Gastrocnemius medialis (tissue), 4 donors: Measurements from ENCODE around the gene CREB1. TPM values are rescaled to one million over a fixed set of nuclear protein-coding genes. Genes with fewer than 3 reads are reported as not detected.
A peak's percentile ranks its signal among the peaks of the same experiment; 100 is the strongest.

Source experiments
- ATAC-seq, 2 donors: fragments of 150-250 bp; one replicate each; pipeline ENCODE4 v1.9.1; 2016
- DNase-seq, 2 donors: peaks; one replicate each; pipeline ENCODE4 v3.0.0-alpha.2; 2019
- H3K27ac ChIP-seq, 4 donors: fragments of 200-600 bp; sonication (generic); 1 replicate in 1 of 4; 2 replicates in 3 of 4; pipeline ENCODE4 v1.5.1; 2016 to 2018; ENCODE audit warnings: mild to moderate bottlenecking in 2 of 4, moderate library complexity in 1 of 4
- H3K27me3 ChIP-seq, 3 donors: fragments of 200-600 bp; sonication (generic) in 2 of 3; 1 replicate in 1 of 3; 2 replicates in 2 of 3; pipeline versions ENCODE4 v1.5.1 to v1.6.0; 2016 to 2019; ENCODE audit warnings: mild to moderate bottlenecking in 1 of 3, moderate library complexity in 1 of 3
- H3K36me3 ChIP-seq, 2 donors: fragments of 200-600 bp; sonication (generic) in 1 of 2; one replicate each; pipeline ENCODE4 v1.5.1; 2017 to 2018
- H3K4me1 ChIP-seq, 2 donors: fragments of 200-600 bp; sonication (generic) in 1 of 2; one replicate each; pipeline ENCODE4 v1.5.1; 2016 to 2017; ENCODE audit warnings: mild to moderate bottlenecking in 2 of 2
- H3K4me3 ChIP-seq, 4 donors: fragments of 200-600 bp; sonication (generic) in 3 of 4; 1 replicate in 1 of 4; 2 replicates in 3 of 4; pipeline ENCODE4 v1.5.1; 2016 to 2019; ENCODE audit warnings: mild to moderate bottlenecking in 2 of 4
- H3K9me3 ChIP-seq, 3 donors: fragments of 200-600 bp; sonication (generic) in 2 of 3; 1 replicate in 1 of 3; 2 replicates in 2 of 3; pipeline ENCODE4 v1.5.1; 2016 to 2019
- POLR2A ChIP-seq, 2 donors: fragments of 450-650 bp; IDR thresholded peaks; one replicate each; pipeline ENCODE4 v1.6.1; 2017; ENCODE audit warnings: antibody characterized with exemption in 2 of 2, mild to moderate bottlenecking in 2 of 2, moderate library complexity in 2 of 2
- in situ Hi-C, 4 donors: fragments of 200-750 bp; cut with MboI; loops; one replicate each; pipeline versions ENCODE4 v1.15.0 to v1.8.0; 2017; ENCODE audit warnings: low sequenced_read_pairs in 4 of 4
- intact Hi-C: fragments of 100-400 bp; cut with DNase I; formaldehyde crosslinking; loops from one replicate; pipeline ENCODE4 v1.15.1; 2023; ENCODE audit warnings: low total_unique reads
- total RNA-seq, 4 donors: library from RNA; depleted of rRNA; stranded (reverse); fragments of >200 nt; gene quantifications; one replicate each; pipeline versions ENCODE4 v1.1.0 to v1.2.3, GENCODE V29; 2016
- TF ChIP-seq, protein P1 (sequence below), 5 experiments: fragments of 450-650 bp in 3 of 5; fragments of 200-600 bp in 2 of 5; sonication (generic) in 2 of 5; IDR thresholded peaks in 4 of 5; conservative IDR thresholded peaks in 1 of 5; 1 replicate in 4 of 5; 2 replicates in 1 of 5; pipeline ENCODE4 v1.5.1; 2016 to 2019; ENCODE audit warnings: antibody characterized with exemption in 5 of 5, mild to moderate bottlenecking in 3 of 5, moderate library complexity in 3 of 5

The CREB1 gene
- total RNA-seq, 4 donors from 2014 or later = 11.5 to 19.9 (median 19.8) TPM

DNA sequence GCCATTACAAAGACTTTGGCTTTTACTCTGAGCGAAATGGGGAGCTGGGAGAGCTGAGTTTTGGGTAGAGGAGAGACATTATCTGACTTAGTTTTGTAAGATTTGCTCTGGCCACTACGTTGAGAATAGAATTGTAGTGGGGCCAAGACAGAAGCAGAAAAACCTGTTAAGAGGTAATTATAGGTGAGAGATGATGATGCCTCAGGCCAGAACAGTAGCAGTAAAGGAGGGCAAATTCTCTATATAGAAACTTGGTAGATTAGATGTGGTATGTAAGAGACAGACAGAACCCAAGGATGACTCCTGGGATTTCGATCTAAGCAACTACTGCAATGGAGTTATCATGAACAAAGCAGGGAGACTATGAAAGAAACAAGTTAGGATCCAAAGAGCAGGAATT, 17.4 kb upstream of the CREB1 start:
- TF ChIP-seq, protein P1, sequence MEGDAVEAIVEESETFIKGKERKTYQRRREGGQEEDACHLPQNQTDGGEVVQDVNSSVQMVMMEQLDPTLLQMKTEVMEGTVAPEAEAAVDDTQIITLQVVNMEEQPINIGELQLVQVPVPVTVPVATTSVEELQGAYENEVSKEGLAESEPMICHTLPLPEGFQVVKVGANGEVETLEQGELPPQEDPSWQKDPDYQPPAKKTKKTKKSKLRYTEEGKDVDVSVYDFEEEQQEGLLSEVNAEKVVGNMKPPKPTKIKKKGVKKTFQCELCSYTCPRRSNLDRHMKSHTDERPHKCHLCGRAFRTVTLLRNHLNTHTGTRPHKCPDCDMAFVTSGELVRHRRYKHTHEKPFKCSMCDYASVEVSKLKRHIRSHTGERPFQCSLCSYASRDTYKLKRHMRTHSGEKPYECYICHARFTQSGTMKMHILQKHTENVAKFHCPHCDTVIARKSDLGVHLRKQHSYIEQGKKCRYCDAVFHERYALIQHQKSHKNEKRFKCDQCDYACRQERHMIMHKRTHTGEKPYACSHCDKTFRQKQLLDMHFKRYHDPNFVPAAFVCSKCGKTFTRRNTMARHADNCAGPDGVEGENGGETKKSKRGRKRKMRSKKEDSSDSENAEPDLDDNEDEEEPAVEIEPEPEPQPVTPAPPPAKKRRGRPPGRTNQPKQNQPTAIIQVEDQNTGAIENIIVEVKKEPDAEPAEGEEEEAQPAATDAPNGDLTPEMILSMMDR (IDR thresholded peaks at IDR 0.05 in 4 of 5, conservative IDR thresholded peaks at IDR 0.05 in 1 of 5) = no peak
- no peak for TF ChIP-seq POLR2A (IDR thresholded peaks at IDR 0.05)
- ATAC-seq = no peak
- intact Hi-C loops = no loop called here

DNA sequence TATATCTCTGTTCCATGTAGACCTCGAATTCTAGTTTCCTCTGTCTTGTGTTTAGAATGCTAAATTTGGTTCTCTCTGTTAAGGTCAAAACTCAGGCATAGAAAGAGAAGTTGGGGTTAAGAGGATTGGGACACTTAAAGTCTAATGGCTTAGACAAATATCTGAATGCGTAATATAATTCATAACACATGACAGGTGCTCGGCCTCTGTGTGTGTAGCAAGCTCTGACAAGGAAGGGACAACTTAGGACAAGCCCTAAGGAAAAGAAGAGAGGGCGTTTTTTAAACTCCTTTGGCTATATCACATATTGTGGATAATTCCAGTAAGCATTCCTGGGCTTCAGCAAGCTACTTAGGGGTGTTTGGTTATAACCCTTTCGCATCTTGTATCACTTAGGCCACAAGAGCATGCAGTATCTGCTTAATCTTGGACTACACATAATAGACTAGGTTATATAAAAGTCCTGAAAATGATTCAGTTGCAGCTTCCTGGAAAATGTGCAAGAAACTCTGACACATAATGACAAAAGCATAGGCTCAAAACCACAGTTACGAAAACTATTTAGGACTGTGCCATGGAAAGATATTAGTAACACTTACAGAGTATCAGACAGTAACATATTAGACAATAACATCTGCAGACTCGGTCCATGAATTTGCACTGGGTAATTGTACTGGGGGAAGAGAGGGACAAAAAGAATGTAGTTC, 16.1 kb upstream of the CREB1 start:
- DNase-seq (no peak), ATAC-seq (peak in 1 of 2 donors; percentile 58)
- H3K4me3 ChIP-seq = no peak overlapping the region
- intact Hi-C loops = no loop called here
- TF ChIP-seq, protein P1 (IDR thresholded peaks at IDR 0.05 in 4 of 5, conservative IDR thresholded peaks at IDR 0.05 in 1 of 5) = no peak
- no peak for TF ChIP-seq POLR2A (IDR thresholded peaks at IDR 0.05)
- H3K9me3 ChIP-seq = no peaks in the 10 kb centered on the region
- H3K36me3 ChIP-seq = no peaks in the 10 kb centered on the region
- H3K27me3 ChIP-seq = no peaks in the 10 kb centered on the region
- no peaks in the 10 kb centered on the region for H3K4me1 ChIP-seq
- in situ Hi-C loops = no loop called here
- no peak overlapping the region for H3K27ac ChIP-seq

More for the DNA sequence above, 17.4 kb upstream of the CREB1 start:
- Histone ChIP-seq H3K4me1 (no peaks in the 10 kb centered on the region), H3K4me3 (no peak overlapping the region), H3K27me3 (no peaks in the 10 kb centered on the region), H3K9me3 (no peaks in the 10 kb centered on the region), H3K27ac (no peak overlapping the region), H3K36me3 (no peaks in the 10 kb centered on the region)
- in situ Hi-C loops = no loop called here
- DNase-seq = no peak

DNA sequence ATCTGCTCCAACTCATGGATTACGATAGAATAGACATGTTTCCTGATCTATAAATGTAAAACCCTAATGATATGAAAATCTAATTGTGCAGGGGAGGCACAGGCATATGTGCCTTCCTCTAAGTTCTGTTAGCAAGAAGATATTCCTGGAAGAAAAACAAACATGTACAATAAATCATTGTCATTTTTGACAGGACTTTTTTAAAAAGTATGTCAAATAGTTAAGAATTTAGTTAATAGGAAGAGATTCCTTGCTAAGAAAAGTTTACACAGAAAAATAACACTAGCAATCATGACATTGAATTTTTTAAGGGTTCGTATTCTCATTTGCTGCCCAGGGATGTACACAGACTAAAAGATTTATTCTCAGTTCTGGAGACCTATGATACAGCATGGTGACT, 15.3 kb upstream of the CREB1 start:
- intact Hi-C loops = no loop called here
- no peak for ATAC-seq

DNA sequence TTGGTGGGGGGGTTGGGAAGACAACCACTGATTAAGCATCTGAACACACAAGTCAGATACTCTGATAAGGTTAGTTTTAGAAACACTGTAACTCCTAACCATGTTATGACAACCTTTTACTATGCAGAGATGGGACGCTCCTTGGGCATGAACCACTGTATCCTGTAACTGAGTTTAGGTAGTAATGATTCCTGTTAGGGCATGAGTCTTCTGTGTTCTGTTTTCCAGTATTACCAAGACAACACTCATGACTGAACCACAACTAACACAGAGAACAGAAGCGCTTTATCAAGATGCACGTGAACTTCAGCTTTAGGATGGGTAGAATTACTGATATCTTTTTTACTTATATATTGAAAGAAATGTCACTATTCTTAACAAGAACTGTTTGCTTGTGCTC, 14.1 kb upstream of the CREB1 start:
- Histone ChIP-seq H3K36me3 (no peaks in the 10 kb centered on the region), H3K27ac (no peak overlapping the region), H3K27me3 (no peaks in the 10 kb centered on the region), H3K9me3 (no peaks in the 10 kb centered on the region), H3K4me1 (no peaks in the 10 kb centered on the region), H3K4me3 (no peak overlapping the region)
- ATAC-seq (no peak), DNase-seq (no peak)
- in situ Hi-C loops = no loop called here
- intact Hi-C loops = no loop called here
- TF ChIP-seq, protein P1 (IDR thresholded peaks at IDR 0.05 in 4 of 5, conservative IDR thresholded peaks at IDR 0.05 in 1 of 5) = no peak
- no peak for TF ChIP-seq POLR2A (IDR thresholded peaks at IDR 0.05)

More for the DNA sequence above, 15.3 kb upstream of the CREB1 start:
- Histone ChIP-seq H3K4me3 (no peak overlapping the region), H3K27ac (no peak overlapping the region), H3K36me3 (no peaks in the 10 kb centered on the region), H3K9me3 (no peaks in the 10 kb centered on the region), H3K4me1 (no peaks in the 10 kb centered on the region), H3K27me3 (no peaks in the 10 kb centered on the region)
- no peak for DNase-seq
- TF ChIP-seq POLR2A (IDR thresholded peaks at IDR 0.05) = no peak
- TF ChIP-seq, protein P1 (IDR thresholded peaks at IDR 0.05 in 4 of 5, conservative IDR thresholded peaks at IDR 0.05 in 1 of 5) = no peak
- in situ Hi-C loops = no loop called here

DNA sequence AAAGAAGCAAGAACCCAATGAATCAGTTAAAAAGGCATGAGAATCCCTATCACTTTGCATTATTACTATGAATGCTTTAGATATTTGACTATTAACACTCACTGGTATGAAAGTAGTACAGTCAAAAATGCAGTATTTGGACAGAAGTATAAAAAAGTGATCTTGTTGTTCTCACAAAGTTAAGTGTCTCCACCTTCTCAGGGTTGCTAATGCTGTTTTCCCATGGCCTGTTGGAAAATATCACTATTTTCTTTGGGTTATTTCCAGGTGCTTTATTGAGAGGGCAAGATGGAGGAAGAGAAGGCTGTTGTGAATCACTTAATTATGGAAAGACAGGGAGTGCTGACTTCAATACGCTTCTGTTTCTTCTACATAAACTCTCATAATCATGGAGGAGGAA, 13.6 kb upstream of the CREB1 start:
- H3K36me3 ChIP-seq = no peaks in the 10 kb centered on the region
- intact Hi-C loops = no loop called here
- no peaks in the 10 kb centered on the region for H3K9me3 ChIP-seq

More for the DNA sequence above, 13.6 kb upstream of the CREB1 start:
- Histone ChIP-seq H3K27ac (no peak overlapping the region), H3K4me1 (no peaks in the 10 kb centered on the region), H3K27me3 (no peaks in the 10 kb centered on the region), H3K4me3 (no peak overlapping the region)
- ATAC-seq (no peak), DNase-seq (no peak)
- in situ Hi-C loops = no loop called here
- no peak for TF ChIP-seq POLR2A (IDR thresholded peaks at IDR 0.05)
- TF ChIP-seq, protein P1 (IDR thresholded peaks at IDR 0.05 in 4 of 5, conservative IDR thresholded peaks at IDR 0.05 in 1 of 5) = no peak
